Vagina (tissue), 2 donors: ENCODE results near the gene DIRAS1.

Source experiments
- POLR2A ChIP-seq, 2 donors: fragments of 450-650 bp; IDR thresholded peaks; one replicate each; pipeline ENCODE4 v1.6.1; 2017; ENCODE audit warnings: antibody characterized with exemption in 2 of 2, mild to moderate bottlenecking in 2 of 2, moderate library complexity in 2 of 2
- POLR2AphosphoS5 ChIP-seq, 2 donors: sonication (generic); formaldehyde crosslinking; IDR thresholded peaks; one replicate each; pipeline ENCODE4 v1.9.0; 2017; ENCODE audit warnings: antibody characterized with exemption in 2 of 2, mild to moderate bottlenecking in 2 of 2, low read depth in 1 of 2; ENCODE audit not compliant: insufficient read depth in 1 of 2
- TF ChIP-seq, protein P1 (sequence below), 3 experiments: fragments of 450-650 bp in 2 of 3; fragments of 200-600 bp in 1 of 3; sonication (generic) in 1 of 3; IDR thresholded peaks; one replicate each; pipeline ENCODE4 v1.5.1; 2017 to 2019; ENCODE audit warnings: antibody characterized with exemption in 3 of 3, mild to moderate bottlenecking in 2 of 3, moderate library complexity in 2 of 3

DNA sequence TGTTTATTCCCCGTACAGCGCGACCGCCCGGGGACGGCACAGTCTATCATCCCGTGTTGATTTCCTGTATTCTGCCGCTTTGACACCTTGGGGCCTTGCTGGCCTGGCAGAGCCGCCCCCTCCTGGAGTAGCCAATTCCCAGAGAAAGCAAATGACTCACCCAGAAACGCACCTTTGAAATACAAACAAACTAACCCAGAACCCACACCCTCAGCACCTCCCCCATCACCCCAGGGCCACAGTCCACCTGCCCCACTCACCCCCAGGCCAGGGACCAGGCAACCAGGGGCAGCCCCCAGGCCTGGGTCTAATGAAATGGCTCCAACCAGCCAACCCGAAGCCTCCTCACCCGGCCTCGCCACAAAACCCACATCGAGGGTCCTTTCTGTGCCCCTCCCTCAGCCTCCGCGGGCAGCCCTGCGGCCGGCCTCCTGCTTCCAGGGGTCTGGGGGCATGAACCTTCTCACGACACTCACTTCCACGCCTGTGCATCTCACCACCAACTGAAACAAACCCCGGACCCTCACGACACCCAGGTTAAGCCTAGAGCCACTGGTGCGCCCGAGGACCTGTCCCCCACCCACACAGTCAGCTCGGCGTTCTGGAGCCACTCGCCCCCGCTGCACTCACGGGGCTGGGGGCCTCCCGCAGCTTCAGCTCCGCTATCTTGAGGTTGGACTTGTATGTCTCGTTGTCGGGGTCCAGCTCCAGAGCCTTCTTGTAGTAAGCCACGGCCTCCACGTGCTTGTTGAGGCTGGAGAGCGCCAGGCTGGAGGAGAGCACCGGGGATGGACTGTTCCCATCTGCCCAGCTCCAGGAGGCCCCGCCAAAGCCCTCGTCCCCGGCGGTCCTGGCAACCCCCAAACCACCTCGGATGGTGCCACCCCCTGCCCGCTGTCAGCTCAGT, 41.0 kb upstream of the DIRAS1 start:
- TF ChIP-seq, protein P1, sequence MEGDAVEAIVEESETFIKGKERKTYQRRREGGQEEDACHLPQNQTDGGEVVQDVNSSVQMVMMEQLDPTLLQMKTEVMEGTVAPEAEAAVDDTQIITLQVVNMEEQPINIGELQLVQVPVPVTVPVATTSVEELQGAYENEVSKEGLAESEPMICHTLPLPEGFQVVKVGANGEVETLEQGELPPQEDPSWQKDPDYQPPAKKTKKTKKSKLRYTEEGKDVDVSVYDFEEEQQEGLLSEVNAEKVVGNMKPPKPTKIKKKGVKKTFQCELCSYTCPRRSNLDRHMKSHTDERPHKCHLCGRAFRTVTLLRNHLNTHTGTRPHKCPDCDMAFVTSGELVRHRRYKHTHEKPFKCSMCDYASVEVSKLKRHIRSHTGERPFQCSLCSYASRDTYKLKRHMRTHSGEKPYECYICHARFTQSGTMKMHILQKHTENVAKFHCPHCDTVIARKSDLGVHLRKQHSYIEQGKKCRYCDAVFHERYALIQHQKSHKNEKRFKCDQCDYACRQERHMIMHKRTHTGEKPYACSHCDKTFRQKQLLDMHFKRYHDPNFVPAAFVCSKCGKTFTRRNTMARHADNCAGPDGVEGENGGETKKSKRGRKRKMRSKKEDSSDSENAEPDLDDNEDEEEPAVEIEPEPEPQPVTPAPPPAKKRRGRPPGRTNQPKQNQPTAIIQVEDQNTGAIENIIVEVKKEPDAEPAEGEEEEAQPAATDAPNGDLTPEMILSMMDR (IDR thresholded peaks at IDR 0.05): no peak
- TF ChIP-seq POLR2A (IDR thresholded peaks at IDR 0.05) (no peak), POLR2AphosphoS5 (IDR thresholded peaks at IDR 0.05; ENCODE audit: insufficient read depth in 1 of 2, low read depth in 1 of 2) (no peak)
